Duodenal mucosa (tissue), 2 donors: ENCODE measurements around the gene PARVB.

Experiments used
- H3K27ac ChIP-seq: one replicate; pipeline ENCODE4 v1.7.0; 2013; ENCODE audit warnings: low read depth, low read length
- H3K27me3 ChIP-seq, 2 donors: one replicate each; pipeline ENCODE4 v1.7.0; 2013; ENCODE audit warnings: low read length in 2 of 2, control low read depth in 1 of 2; ENCODE audit not compliant: insufficient read depth in 2 of 2, control insufficient read depth in 1 of 2
- H3K36me3 ChIP-seq, 2 donors: one replicate each; pipeline ENCODE4 v1.7.0; 2013; ENCODE audit warnings: low read length in 2 of 2, control low read depth in 1 of 2; ENCODE audit not compliant: insufficient read depth in 2 of 2, control insufficient read depth in 1 of 2
- H3K4me1 ChIP-seq, 2 donors: one replicate each; pipeline ENCODE4 v1.7.0; 2013; ENCODE audit warnings: low read length in 2 of 2, control low read depth in 1 of 2; ENCODE audit not compliant: insufficient read depth in 2 of 2, control insufficient read depth in 1 of 2
- H3K4me3 ChIP-seq, 2 donors: one replicate each; pipeline ENCODE4 v1.7.0; 2013; ENCODE audit warnings: low read length in 2 of 2, low read depth in 1 of 2
- H3K9ac ChIP-seq, 2 donors: one replicate each; pipeline ENCODE4 v1.7.0; 2013; ENCODE audit warnings: low read length in 2 of 2, low read depth in 1 of 2
- H3K9me3 ChIP-seq, 2 donors: one replicate each; pipeline ENCODE4 v1.7.0; 2013; ENCODE audit warnings: low read length in 2 of 2, control low read depth in 1 of 2; ENCODE audit not compliant: control insufficient read depth in 1 of 2

PARVB gene

DNA sequence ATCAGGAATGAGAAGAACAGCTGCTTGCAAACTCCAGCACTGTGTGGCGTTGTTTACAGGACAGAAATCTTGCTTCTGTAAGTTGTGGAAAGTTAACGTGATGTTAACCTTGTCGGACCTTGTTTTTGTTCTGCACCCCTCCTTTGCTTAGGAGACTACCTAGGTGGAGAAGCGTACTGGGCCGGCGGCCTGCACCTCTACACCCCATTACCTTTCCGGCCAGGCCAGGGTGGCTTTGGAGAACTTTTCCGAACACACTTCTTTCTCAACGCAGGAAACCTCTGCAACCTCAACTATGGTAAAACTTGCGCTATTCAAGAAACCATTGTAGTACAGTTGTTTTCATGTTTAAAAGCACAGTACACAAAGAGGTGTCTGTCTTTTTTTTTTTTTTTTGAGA is 35.1 kb upstream of the PARVB start:
- Histone ChIP-seq H3K9me3 (no peaks in the 10 kb centered on the region), H3K4me1 (no peaks in the 10 kb centered on the region), H3K27me3 (no peaks in the 10 kb centered on the region), H3K36me3 (peaks cover 19 to 84% of the 10 kb centered on the region in 2 donors), H3K9ac (no peak overlapping the region), H3K27ac (no peak overlapping the region), H3K4me3 (no peak overlapping the region)

DNA sequence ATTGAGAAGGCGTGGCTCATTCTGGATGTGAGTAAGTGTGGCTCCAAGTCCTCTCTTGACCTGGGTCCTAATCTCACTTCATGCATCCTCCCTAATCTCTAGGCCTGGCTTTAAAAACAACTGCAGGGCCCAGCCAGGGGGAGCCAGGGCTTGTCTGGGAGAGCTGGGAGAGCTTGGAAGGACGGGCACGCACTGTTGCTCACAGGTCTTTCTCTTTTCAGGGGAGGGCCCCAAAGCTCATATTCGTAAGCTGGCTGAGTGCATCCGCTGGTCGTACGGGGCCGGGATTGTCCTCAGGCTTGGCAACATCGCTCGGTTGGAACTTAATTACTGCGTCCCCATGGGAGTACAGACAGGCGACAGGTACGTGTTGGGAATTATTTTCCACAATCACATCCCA is 34.1 kb upstream of the PARVB start:
- no peak overlapping the region for H3K9ac ChIP-seq
- no peaks in the 10 kb centered on the region for H3K4me1 ChIP-seq
- no peaks in the 10 kb centered on the region for H3K9me3 ChIP-seq
- H3K27me3 ChIP-seq = no peaks in the 10 kb centered on the region
- H3K4me3 ChIP-seq = no peak overlapping the region
- H3K27ac ChIP-seq = no peak overlapping the region
- H3K36me3 ChIP-seq = peaks cover 19 to 85% of the 10 kb centered on the region in 2 donors

DNA sequence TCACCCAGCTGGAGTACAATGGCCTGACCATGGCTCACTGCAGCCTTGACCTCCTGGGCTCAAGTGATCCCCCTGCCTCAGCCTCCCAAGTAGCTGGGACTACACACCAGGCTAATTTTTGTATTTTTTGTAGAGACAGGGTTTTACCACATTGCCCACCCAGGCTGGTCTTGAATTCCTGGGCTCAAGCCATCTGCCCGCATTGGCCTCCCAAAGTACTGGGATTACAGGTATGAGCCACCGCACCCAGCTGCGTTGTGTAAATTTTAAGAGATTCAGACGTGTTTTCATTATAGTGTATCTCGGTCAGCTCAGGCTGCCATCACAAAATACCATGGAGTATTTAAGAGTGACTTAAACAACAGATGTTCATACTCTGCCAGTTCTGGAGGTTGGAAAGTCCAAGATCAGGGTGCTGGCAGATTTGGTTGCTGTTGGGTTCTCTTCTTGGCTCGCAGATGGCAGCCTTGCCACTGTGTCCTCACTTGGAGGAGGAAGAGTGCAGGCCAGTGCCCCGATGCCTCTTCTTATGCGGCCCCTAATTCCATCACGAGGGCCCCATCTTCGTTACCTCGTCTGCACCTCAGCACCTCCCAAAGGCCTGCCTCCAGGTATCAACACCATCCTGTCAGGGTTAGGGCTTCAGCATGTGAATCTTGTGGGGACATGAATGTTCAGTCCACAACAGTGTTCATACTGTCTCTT is 32.6 kb upstream of the PARVB start:
- Histone ChIP-seq H3K36me3 (peaks cover 20 to 89% of the 10 kb centered on the region in 2 donors), H3K4me1 (peaks cover 0 to 5% of the 10 kb centered on the region in 2 donors), H3K27ac (no peak overlapping the region), H3K9ac (no peak overlapping the region), H3K4me3 (no peak overlapping the region), H3K9me3 (no peaks in the 10 kb centered on the region), H3K27me3 (no peaks in the 10 kb centered on the region)

DNA sequence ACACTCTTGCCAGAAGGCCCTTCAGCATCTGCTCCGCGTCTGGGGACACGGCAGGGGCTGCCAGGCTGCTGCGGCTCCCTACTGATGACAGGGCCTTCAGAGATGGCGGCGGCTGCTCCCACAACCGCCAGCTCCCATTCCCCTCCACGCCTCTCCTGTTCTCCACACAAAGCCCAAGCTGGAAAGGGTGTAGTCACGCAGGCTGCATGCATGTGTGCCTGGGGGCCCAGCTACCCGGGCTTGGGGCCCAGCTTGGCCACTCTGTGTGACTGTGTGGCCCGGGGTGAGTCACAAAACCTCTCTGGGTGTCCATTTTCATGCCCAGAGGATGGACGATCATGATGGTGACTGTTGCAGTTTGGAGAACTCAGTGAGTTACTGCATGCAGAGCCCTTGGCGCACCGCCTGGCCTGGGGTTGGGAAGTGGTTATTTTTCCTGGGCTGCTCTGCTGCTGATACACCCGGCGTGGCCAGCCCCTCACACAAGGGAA is 31.7 kb upstream of the PARVB start:
- Histone ChIP-seq H3K27me3 (no peaks in the 10 kb centered on the region), H3K27ac (no peak overlapping the region), H3K9me3 (no peaks in the 10 kb centered on the region), H3K4me1 (peaks cover 0 to 5% of the 10 kb centered on the region in 2 donors), H3K9ac (no peak overlapping the region), H3K36me3 (peaks cover 22 to 90% of the 10 kb centered on the region in 2 donors), H3K4me3 (no peak overlapping the region)

DNA sequence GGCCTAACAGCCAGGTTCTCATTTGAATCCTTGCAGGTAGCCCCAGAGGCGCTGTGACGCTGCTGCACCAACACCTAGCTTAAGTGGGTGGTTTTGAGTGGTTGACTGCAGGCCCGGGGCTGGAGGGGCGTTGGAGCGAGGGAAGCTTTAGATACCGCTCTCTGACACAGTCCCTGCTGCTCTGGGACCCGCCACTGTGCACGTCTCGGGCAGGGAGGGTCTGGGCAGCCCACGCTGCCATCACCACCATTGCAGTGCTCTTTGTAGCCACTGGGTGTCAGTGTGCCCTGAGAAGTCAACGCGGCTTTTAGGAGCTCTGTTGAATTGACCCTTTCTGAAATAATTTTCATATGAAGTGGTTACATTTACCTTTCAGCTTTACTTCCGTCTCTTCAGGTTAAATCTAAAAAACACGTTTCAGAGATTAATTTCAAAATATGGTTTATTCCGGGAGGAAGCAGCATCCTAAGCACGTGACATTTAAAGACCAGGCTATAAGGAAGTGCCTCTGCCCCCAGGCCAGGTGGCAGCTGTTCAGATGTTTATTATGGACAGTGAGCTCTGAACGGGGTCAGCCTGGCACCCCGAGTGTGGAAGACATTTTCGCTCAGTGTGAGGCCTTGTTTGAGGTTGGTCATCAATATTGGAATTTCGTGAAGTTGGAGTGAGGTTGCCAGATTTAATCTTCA is 30.9 kb upstream of the PARVB start:
- Histone ChIP-seq H3K4me3 (no peak overlapping the region), H3K27me3 (no peaks in the 10 kb centered on the region), H3K36me3 (peaks cover 23 to 87% of the 10 kb centered on the region in 2 donors), H3K27ac (no peak overlapping the region), H3K9me3 (no peaks in the 10 kb centered on the region), H3K9ac (no peak overlapping the region), H3K4me1 (peaks cover 0 to 5% of the 10 kb centered on the region in 2 donors)

DNA sequence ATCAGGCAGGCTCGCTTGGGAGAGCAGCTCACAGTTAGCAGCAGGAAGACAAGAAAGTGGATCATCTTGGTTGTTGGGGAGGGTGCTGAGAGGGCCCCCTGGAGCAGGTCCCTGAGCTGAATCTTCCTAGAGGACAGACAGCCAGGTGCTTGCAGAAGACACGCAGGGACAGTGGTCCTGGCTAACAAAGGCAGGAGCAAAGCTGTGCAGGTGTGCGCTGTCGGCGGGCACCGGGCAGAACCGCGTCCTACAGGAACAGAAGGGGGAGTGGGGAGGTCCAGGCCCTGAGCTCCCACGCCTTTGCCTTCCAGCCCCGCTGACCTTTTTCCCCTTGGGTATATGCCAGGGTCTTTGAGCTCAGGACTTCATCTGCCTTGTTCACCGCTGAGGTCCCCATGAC is 30.1 kb upstream of the PARVB start:
- no peak overlapping the region for H3K27ac ChIP-seq
- no peak overlapping the region for H3K9ac ChIP-seq
- H3K36me3 ChIP-seq = peaks cover 20 to 86% of the 10 kb centered on the region in 2 donors

DNA sequence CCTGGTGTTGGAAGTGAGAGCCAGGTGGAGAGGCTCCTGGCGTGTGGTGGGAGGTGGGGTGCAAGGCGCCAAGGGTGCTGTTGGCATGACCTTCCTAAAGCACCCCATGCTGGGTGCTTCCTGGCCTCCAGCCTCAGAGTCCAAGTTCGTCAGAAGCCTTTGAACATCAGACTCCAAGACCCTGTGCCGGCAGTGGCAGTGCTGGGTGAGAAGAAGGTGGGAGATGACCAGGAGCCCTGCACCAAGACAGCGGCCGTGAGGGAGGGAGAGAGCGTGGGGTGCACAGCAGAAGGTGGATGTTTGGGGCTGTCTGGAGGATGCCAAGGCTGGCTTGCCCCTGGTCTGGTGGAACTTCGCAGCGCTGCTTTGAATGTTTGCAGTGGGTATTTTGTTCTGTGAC is 29.7 kb upstream of the PARVB start:
- Histone ChIP-seq H3K4me1 (peaks cover 0 to 5% of the 10 kb centered on the region in 2 donors), H3K9ac (no peak overlapping the region), H3K36me3 (peaks cover 20 to 87% of the 10 kb centered on the region in 2 donors), H3K27ac (no peak overlapping the region), H3K9me3 (no peaks in the 10 kb centered on the region), H3K27me3 (no peaks in the 10 kb centered on the region), H3K4me3 (no peak overlapping the region)

More for the DNA sequence above, 30.1 kb upstream of the PARVB start:
- Histone ChIP-seq H3K27me3 (no peaks in the 10 kb centered on the region), H3K9me3 (no peaks in the 10 kb centered on the region), H3K4me1 (peaks cover 0 to 5% of the 10 kb centered on the region in 2 donors), H3K4me3 (no peak overlapping the region)

DNA sequence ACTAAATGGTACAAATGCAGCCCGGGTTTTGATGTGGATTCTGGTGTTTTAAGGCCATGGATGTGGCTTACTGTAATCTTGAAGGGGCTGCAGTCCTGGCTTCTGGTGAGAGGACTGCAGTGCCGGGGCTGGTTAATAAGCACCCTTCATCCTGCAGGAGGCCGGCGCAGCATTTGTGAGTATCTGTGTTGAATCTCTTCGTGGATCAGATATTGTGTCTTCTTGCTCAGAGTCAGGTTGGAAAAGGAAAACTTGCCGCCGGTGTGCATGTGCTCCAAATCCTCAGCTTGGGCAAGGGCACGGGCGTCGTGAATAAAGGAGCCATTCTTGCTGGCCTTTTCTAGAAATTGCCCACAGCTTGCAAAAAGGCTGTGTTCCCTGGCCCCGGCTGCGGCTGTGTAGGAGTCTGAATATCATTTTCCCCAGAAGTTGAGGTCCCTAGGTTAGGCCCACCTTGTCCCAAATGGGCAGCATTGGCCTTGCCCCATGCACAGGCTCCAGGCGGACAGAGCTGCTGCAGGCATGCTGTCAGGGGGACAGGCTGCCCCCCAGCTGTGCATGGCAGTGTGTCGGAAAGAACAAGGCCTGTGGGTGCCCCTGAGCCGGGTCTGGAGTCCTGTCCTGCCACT is 28.9 kb upstream of the PARVB start:
- H3K9ac ChIP-seq = no peak overlapping the region
- H3K27ac ChIP-seq = no peak overlapping the region
- H3K27me3 ChIP-seq = no peaks in the 10 kb centered on the region
- H3K9me3 ChIP-seq = no peaks in the 10 kb centered on the region
- H3K4me3 ChIP-seq = peak overlapping the region in 1 of 2 donors; percentile 56
- peaks cover 0 to 5% of the 10 kb centered on the region in 2 donors for H3K4me1 ChIP-seq
- peaks cover 20 to 80% of the 10 kb centered on the region in 2 donors for H3K36me3 ChIP-seq

DNA sequence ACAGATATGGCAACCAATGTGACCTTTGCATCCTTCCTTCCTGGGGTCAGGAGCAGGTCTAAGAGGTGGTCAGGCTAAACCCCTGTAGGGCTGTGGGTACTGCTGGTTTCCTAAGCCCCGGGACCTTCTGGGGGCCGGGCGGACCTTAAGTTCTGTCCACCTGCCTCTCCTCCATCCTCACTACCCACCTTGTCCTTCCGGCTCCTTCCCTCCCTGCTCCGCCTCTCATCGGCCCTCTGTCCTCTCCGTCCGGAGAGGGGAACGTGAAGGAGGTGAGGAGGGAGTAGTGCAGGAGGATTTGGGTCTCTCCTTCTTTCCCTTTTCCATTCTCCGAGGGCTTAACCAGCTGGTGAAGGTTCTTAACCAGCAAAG is 28.3 kb upstream of the PARVB start:
- no peaks in the 10 kb centered on the region for H3K9me3 ChIP-seq
- H3K27ac ChIP-seq = no peak overlapping the region
- peaks cover 0 to 5% of the 10 kb centered on the region in 2 donors for H3K4me1 ChIP-seq
- H3K4me3 ChIP-seq = peak overlapping the region; percentile 56 to 58
- peak overlapping the region; percentile 39 to 49 for H3K9ac ChIP-seq
- peaks cover 16 to 74% of the 10 kb centered on the region in 2 donors for H3K36me3 ChIP-seq
- no peaks in the 10 kb centered on the region for H3K27me3 ChIP-seq
